ENCODE data around the gene TFE3.

Gene TFE3, protein sequence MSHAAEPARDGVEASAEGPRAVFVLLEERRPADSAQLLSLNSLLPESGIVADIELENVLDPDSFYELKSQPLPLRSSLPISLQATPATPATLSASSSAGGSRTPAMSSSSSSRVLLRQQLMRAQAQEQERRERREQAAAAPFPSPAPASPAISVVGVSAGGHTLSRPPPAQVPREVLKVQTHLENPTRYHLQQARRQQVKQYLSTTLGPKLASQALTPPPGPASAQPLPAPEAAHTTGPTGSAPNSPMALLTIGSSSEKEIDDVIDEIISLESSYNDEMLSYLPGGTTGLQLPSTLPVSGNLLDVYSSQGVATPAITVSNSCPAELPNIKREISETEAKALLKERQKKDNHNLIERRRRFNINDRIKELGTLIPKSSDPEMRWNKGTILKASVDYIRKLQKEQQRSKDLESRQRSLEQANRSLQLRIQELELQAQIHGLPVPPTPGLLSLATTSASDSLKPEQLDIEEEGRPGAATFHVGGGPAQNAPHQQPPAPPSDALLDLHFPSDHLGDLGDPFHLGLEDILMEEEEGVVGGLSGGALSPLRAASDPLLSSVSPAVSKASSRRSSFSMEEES

DNA sequence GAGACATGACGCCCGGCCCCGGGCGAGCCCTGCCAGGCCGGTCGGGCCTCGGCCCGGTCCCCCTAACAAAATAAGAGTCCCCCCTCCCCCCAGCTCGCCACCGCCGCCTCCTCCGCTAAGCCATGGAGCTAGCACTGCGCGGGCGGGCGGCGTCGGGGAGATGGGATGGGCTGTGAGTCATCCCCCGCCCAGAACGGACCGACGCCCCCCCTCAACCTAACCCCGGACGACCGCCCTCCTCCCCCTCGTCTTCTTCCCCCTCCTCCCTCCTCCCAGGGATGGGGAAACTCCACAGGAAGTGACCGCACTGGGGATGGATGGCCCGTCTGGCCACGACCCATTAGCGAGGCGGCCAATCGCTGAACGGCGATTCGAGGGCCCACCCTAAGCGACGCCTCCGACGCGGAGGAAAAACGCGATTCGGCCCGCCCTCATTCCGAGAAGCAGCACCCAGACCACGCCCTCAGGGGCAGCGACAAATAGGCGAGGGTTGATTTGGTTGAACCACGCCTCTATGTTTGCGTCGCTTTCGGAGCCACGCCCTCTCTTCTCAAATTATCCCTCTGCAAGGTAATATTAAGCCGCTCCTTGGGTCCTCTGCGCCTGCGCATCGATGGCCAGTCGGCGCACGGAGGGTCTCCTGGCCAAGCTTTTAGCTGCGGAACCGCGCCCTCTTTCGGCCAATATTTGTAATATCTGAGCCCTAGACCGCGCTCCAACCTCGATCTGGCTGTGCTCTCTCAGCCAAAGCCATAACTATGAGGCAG lies at the start of gene TFE3:
TFE3 (minus strand) TSS at position 138 of the 767 bp plus-strand sequence; CDS start at position 7, 131 bp downstream.
- peak within 1 kb of the TSS; percentile 77 for H3K4me3 ChIP-seq (ENCODE audit: low read depth, low read length)
- TF ChIP-seq, protein P1, sequence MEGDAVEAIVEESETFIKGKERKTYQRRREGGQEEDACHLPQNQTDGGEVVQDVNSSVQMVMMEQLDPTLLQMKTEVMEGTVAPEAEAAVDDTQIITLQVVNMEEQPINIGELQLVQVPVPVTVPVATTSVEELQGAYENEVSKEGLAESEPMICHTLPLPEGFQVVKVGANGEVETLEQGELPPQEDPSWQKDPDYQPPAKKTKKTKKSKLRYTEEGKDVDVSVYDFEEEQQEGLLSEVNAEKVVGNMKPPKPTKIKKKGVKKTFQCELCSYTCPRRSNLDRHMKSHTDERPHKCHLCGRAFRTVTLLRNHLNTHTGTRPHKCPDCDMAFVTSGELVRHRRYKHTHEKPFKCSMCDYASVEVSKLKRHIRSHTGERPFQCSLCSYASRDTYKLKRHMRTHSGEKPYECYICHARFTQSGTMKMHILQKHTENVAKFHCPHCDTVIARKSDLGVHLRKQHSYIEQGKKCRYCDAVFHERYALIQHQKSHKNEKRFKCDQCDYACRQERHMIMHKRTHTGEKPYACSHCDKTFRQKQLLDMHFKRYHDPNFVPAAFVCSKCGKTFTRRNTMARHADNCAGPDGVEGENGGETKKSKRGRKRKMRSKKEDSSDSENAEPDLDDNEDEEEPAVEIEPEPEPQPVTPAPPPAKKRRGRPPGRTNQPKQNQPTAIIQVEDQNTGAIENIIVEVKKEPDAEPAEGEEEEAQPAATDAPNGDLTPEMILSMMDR (IDR thresholded peaks at IDR 0.05; ENCODE audit: low read depth, low read length) = peak; percentile 23; the same call in 1 of the 2 replicates

DNA sequence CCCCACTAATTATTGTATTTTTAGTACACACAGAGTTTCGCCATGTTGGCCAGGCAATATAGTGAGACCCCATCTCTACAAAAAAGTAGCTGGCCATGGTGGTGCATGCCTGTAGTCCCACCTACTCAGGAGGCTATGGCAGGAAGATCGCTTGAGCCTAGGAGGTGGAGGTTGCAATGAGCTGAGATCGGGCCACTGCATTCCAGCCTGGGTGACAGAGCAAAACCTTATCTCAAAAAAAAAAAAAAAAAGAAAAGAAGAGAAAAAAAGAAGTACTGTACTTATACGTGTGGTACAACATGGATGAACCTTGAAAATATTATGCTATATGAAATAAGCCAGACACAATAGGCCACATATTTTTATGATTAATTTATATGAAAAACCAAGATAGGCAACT lies 46.4 kb upstream of the TFE3 start:
- H3K4me3 ChIP-seq (ENCODE audit: low read depth, low read length) = no peak overlapping the region
- TF ChIP-seq, protein P1 (IDR thresholded peaks at IDR 0.05; ENCODE audit: low read depth, low read length) = no peak

DNA sequence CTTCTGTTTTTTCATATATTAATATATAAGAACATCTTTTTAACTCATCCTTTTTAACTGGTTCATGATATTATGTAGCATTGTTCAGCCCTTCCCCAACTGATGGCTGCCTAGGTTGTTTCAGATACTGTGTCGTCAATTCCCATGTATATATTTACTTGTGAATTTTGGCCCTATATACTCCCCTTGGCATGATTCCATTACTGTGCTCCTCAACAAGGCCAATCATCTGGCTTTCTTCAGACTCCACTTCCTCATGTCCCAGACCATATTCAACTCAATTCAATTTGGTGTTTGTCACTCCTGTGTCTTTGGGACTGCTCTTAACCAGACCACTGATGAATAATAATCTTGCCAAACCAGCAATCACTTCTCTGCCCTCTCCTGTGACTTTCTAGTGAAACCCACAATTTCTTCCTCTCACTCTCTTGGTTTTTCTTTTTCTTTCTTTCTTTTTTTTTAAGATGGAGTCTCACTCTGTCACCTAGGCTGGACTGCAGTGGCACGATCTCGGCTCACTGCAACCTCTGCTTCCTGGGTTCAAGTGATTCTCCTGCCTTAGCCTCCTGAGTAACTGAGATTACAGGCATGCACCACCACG lies 39.2 kb upstream of the TFE3 start:
- TF ChIP-seq, protein P1 (IDR thresholded peaks at IDR 0.05; ENCODE audit: low read depth, low read length) = no peak
- H3K4me3 ChIP-seq (ENCODE audit: low read depth, low read length) = no peak overlapping the region

DNA sequence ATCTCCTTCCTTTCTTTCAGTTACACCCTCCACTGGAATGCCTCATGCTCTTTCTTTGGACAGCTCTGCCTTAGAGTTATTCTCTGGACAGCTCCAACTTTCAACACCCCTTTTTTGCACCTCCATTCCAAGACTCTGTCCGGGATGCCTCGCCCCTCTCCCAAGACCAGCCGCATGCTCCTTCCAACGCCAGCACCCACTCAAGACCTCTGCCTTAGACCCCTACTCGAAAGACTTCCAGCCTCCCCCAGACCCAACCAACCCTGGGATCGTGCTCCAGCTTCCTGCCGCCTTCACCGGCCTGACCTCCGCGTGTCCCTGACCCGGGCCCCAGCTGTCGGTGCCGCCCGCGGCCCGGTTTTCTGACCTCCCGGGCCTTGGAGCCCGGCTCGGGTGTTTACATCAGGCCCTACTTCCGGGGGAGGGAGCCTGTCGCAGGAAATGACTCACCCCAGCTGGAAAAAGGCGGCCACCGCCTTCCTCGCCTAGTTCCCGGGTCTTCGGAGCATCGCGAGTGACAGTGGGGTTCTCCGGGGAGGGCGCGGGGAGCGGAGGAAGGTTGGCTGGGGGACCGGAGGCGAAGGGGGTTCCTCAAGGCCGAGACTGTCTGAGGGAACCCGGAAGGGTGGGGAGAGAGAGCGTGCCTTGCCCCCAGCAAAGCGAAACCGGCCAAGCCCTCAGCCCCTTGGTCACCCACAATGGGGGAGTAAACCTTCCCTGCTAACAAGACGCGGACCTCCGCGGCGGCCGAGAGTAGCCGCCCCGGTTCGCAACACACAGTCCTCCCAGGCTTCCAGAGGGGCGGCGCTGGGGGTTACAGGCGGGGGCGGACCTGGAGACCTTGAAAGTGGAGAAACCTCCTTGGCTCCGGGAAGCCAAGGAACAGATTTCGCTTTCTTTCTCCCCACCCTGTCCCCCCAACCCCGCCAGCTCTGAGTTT lies 36.6 kb upstream of the TFE3 start, which contains the start of gene WDR45:
WDR45 (minus strand) TSS at position 399 of the 940 bp plus-strand sequence. CDS start 1,792 bp downstream, outside the sequence.
- TF ChIP-seq, protein P1 (IDR thresholded peaks at IDR 0.05; ENCODE audit: low read depth, low read length) = no peak
- peak within 1 kb of the TSS; percentile 63 for H3K4me3 ChIP-seq (ENCODE audit: low read depth, low read length)

DNA sequence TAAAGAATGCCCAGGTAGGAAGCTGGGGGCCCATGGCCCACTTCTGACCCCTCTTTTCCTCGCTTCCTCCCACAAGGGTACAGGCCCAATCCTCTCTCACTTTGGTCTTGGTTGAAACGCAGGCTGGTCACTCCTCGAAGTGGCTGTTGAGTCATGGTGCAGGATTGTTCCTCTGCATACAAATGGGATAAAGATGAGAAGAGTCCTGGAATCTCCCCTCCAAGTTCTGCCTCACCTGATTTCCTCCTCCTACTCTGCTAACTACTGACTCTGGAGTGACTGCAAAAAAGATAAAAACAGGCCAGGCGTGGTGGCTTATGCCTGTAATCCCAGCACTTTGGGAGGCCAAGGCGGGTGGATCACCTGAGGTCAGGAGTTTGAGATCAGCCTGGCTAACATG lies 34.8 kb upstream of the TFE3 start:
- H3K4me3 ChIP-seq (ENCODE audit: low read depth, low read length) = no peak overlapping the region
- TF ChIP-seq, protein P1 (IDR thresholded peaks at IDR 0.05; ENCODE audit: low read depth, low read length) = no peak

DNA sequence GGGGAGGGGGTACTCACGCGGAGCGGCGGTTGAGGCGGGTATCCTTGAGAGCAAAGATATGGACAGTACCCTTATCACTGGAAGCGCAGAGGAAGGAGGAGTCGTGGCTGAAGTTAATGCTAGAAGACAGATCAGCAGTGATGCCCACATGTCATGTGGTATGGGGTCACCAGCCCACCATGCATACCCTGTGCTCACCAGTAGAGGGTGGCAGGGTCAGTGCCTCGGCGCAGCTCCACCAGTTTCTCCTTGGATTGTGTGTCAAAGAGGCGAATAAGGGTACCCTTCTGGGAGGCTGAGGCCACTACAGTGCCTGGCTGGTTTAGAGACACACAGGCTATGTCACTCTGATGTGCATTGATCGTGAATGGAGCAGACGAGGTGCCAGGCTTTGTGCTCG lies 32.2 kb upstream of the TFE3 start:
- TF ChIP-seq, protein P1 (IDR thresholded peaks at IDR 0.05; ENCODE audit: low read depth, low read length) = no peak
- no peak overlapping the region for H3K4me3 ChIP-seq (ENCODE audit: low read depth, low read length)
